NT2/D1 (cell line): ENCODE measurements around the gene VPS33A.

ENCODE experiments used
- DNase-seq: peaks from one replicate; pipeline ENCODE4 v3.0.0-alpha.2; 2011; ENCODE audit warnings: low read depth, low spot score
- H3K27me3 ChIP-seq: 2 replicates; pipeline ENCODE4 v1.6.0; 2011; ENCODE audit warnings: mild to moderate bottlenecking; ENCODE audit not compliant: insufficient read length, insufficient read depth
- H3K36me3 ChIP-seq: 2 replicates; pipeline ENCODE4 v1.6.1; 2011; ENCODE audit warnings: mild to moderate bottlenecking, low read length, mixed read lengths; ENCODE audit not compliant: insufficient read depth, insufficient read length
- H3K4me1 ChIP-seq: 2 replicates; pipeline ENCODE4 v1.5.1; 2011; ENCODE audit not compliant: insufficient read depth, insufficient read length
- H3K4me3 ChIP-seq: 2 replicates; pipeline ENCODE4 v1.5.1; 2011; ENCODE audit warnings: low read depth; ENCODE audit not compliant: insufficient read length
- H3K9ac ChIP-seq: 2 replicates; pipeline ENCODE4 v1.6.0; 2011; ENCODE audit warnings: low read depth; ENCODE audit not compliant: insufficient read length
- H3K9me3 ChIP-seq: 2 replicates; pipeline ENCODE4 v1.5.1; 2011; ENCODE audit warnings: mild to moderate bottlenecking, low read length; ENCODE audit not compliant: insufficient read depth
- SUZ12 ChIP-seq: IDR thresholded peaks from 2 replicates; pipeline ENCODE4 v1.6.1; 2011; ENCODE audit not compliant: insufficient read length, insufficient read depth; ENCODE audit errors: extremely low read depth
- YY1 ChIP-seq: IDR thresholded peaks from 2 replicates; pipeline ENCODE4 v1.6.1; 2011; ENCODE audit not compliant: insufficient read length, insufficient read depth
- ZNF274 ChIP-seq: IDR thresholded peaks from 2 replicates; pipeline ENCODE4 v1.6.1; 2011; ENCODE audit warnings: mild to moderate bottlenecking, low read depth, low read length

The VPS33A gene

DNA sequence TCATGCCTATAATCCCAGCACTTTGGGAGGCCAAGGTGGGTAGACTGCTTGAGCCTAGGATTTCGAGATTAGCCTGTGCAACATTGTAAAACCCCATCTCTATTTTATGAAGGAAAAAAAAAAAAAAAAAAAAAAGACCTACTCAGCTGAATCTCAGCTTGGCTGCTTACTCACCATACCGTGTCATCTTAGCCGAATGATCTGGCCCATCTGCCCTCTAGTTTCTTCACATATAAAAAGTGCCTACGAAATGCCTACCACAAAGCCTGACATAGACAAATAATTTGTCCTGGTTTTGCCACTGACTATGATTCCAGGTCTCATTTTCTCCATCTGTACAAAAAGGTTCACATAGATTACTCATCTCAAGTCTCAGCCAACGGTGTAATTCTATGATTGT is 50.5 kb downstream of the VPS33A start:
- H3K36me3 ChIP-seq = peaks cover 89% of the 10 kb centered on the region
- no peak for DNase-seq
- H3K9ac ChIP-seq = no peak overlapping the region
- no peaks in the 10 kb centered on the region for H3K9me3 ChIP-seq
- no peaks in the 10 kb centered on the region for H3K4me1 ChIP-seq
- no peak for TF ChIP-seq SUZ12
- no peak for TF ChIP-seq YY1
- TF ChIP-seq ZNF274 = no peak
- no peaks in the 10 kb centered on the region for H3K27me3 ChIP-seq
- H3K4me3 ChIP-seq = no peak overlapping the region

DNA sequence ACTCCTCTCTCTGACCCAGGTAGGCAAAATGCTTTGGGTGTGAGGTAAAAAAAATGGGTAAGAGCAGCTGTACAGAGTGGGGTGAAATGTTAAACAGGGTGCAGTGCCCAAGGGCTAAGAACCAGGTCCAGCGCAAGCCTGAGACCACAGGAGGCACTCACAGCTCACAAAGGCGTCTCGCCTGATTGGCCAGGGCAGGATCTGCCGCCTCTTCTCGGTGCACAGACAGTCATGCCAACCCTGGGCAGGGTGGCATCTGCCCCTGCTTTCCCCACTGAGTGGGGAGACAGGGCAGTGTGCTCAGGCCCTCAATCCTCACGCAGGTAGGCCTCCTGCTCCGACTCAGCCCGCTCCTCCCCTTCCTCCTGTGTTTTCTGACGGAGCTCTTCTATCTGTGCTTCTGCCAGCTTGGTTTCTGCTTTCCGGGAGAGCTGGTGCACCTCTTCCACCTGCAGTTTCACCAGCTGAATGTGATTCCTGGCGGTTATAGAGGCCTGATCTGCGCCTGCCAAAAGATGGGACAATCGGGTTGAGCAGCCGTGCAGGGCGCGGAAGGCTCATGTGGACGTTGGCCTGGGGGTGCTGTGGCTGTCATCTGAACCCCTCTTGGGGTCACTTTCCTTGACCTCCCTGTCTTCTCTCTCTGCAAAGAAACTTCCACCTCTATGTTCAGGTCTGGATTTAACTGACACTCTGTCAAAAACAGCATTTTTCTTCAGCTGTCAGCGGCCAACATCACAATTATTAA is 58.0 kb downstream of the VPS33A start:
- H3K4me1 ChIP-seq = peaks cover 24% of the 10 kb centered on the region
- H3K9me3 ChIP-seq = no peaks in the 10 kb centered on the region
- H3K4me3 ChIP-seq = no peak overlapping the region
- no peak overlapping the region for H3K9ac ChIP-seq
- no peak for DNase-seq
- H3K36me3 ChIP-seq = peaks cover 67% of the 10 kb centered on the region
- no peak for TF ChIP-seq YY1
- no peak for TF ChIP-seq SUZ12
- TF ChIP-seq ZNF274 = no peak
- H3K27me3 ChIP-seq = peaks cover 28% of the 10 kb centered on the region

DNA sequence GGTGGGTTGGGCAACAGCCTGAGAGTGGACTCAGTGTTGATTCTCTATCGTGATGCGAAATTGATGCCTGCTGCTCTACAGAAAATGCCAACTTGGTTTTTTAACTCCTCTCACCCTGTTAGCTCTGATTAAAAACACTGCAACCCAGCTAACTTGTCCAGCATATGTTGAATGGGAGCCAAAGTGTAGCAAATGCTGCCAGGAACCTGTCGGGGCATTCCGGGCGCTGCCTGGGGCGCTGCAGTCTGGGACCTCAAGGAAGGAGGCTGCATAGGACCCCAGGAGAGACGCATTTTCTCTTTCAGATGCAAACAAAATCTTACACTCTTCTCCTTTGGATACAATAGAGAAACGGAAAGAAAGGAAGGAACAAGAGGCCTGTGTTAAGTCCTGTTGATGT is 58.9 kb downstream of the VPS33A start:
- no peak overlapping the region for H3K4me3 ChIP-seq
- DNase-seq = no peak
- peaks cover 37% of the 10 kb centered on the region for H3K27me3 ChIP-seq
- H3K36me3 ChIP-seq = peaks cover 59% of the 10 kb centered on the region
- peaks cover 24% of the 10 kb centered on the region for H3K4me1 ChIP-seq
- no peak overlapping the region for H3K9ac ChIP-seq
- TF ChIP-seq ZNF274 = no peak
- no peak for TF ChIP-seq SUZ12
- no peak for TF ChIP-seq YY1
- H3K9me3 ChIP-seq = no peaks in the 10 kb centered on the region

GRCh38 chr12:122206976-122207375 is 59.3 kb downstream of the VPS33A start:
- Histone ChIP-seq H3K4me1 (peaks cover 24% of the 10 kb centered on the region), H3K9ac (no peak overlapping the region), H3K9me3 (no peaks in the 10 kb centered on the region), H3K36me3 (peaks cover 55% of the 10 kb centered on the region), H3K4me3 (no peak overlapping the region), H3K27me3 (peaks cover 37% of the 10 kb centered on the region)
- no peak for TF ChIP-seq ZNF274
- no peak for TF ChIP-seq SUZ12
- TF ChIP-seq YY1 = no peak
- no peak for DNase-seq

DNA sequence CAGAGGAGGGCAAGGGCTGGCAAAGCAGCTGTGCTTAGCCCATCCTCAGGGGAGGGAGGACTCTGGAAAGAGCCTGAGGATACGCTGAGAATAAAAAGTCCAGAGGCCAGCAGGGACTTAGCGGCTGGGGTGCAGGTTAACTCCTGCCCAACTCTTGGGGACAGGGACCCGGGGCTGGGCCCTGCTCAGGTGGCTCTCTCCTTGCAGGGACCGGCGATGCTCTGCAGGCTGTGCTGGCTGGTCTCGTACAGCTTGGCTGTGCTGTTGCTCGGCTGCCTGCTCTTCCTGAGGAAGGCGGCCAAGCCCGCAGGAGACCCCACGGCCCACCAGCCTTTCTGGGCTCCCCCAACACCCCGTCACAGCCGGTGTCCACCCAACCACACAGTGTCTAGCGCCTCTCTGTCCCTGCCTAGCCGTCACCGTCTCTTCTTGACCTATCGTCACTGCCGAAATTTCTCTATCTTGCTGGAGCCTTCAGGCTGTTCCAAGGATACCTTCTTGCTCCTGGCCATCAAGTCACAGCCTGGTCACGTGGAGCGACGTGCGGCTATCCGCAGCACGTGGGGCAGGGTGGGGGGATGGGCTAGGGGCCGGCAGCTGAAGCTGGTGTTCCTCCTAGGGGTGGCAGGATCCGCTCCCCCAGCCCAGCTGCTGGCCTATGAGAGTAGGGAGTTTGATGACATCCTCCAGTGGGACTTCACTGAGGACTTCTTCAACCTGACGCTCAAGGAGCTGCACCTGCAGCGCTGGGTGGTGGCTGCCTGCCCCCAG is 60.0 kb downstream of the VPS33A start:
- H3K36me3 ChIP-seq = peaks cover 51% of the 10 kb centered on the region
- DNase-seq = no peak
- H3K27me3 ChIP-seq = peaks cover 42% of the 10 kb centered on the region
- TF ChIP-seq YY1 (no peak), ZNF274 (no peak), SUZ12 (no peak)
- no peak overlapping the region for H3K4me3 ChIP-seq
- peaks cover 24% of the 10 kb centered on the region for H3K4me1 ChIP-seq
- H3K9me3 ChIP-seq = no peaks in the 10 kb centered on the region
- no peak overlapping the region for H3K9ac ChIP-seq

- Histone ChIP-seq H3K9ac (peak overlapping the region; percentile 34), H3K36me3 (peaks cover 41% of the 10 kb centered on the region)
- DNase-seq = no peak
Measured at GRCh38 chr12:122205053-122205925, 61.0 kb downstream of the VPS33A start.

More at GRCh38 chr12:122205053-122205925, 61.0 kb downstream of the VPS33A start:
- no peak overlapping the region for H3K4me3 ChIP-seq
- H3K4me1 ChIP-seq = peaks cover 31% of the 10 kb centered on the region
- H3K27me3 ChIP-seq = peaks cover 46% of the 10 kb centered on the region
- no peaks in the 10 kb centered on the region for H3K9me3 ChIP-seq
- TF ChIP-seq ZNF274 (no peak), YY1 (no peak), SUZ12 (no peak)
